ENCODE measurements around the gene SPATA2. TPM values are rescaled to one million over a fixed set of nuclear protein-coding genes. Genes with fewer than 3 reads are reported as not detected.

SPATA2 gene
- total and polyA plus RNA-seq, 2 of the 13 experiments (the other 11 are each of a cell fraction or from before 2014, with no cell fraction given), result 3.2 to 8.7 TPM

DNA sequence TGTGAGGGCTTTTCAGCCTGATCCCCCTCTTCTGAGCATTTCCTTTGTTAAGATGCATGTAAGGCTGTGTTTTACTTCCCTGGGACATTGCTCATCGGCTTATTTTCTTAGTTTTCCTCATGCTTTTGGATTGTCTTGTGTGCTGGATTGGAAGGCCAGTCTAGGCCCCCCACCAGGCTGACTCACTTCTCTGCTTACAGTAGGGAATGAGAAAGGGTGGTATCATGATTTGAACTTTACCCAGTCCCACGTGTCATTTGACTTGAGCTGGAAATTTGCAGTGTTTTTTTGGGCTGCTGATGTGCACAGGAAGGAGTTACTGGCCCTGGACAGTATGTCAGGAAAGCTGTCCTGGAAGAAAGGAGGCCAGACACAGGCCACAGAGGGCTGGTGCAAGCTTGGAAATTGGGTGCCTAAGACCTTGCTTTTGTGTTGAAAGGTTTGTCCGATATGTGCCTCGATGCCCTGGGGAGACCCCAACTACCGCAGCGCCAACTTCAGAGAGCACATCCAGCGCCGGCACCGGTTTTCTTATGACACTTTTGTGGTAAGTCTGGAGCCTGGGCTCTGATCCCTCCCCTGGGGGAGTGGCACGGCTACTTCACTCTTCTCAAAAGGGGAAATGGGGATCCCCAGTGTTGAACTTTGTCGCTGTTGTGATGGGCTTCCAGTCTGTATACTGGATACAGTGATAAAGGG lies 33.6 kb upstream of the SPATA2 start (continued):
- no peak for TF ChIP-seq KLF15 (CRISPR knock-in tag; IDR thresholded peaks at IDR 0.05; ENCODE audit: borderline replicate concordance)
- no peak for TF ChIP-seq ZMAT3 (CRISPR knock-in tag; conservative IDR thresholded peaks at IDR 0.05)
- TF ChIP-seq, protein P1, sequence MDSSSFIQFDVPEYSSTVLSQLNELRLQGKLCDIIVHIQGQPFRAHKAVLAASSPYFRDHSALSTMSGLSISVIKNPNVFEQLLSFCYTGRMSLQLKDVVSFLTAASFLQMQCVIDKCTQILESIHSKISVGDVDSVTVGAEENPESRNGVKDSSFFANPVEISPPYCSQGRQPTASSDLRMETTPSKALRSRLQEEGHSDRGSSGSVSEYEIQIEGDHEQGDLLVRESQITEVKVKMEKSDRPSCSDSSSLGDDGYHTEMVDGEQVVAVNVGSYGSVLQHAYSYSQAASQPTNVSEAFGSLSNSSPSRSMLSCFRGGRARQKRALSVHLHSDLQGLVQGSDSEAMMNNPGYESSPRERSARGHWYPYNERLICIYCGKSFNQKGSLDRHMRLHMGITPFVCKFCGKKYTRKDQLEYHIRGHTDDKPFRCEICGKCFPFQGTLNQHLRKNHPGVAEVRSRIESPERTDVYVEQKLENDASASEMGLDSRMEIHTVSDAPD (CRISPR knock-in tag; IDR thresholded peaks at IDR 0.05), result no peak
- TF ChIP-seq JUN (CRISPR knock-in tag; IDR thresholded peaks at IDR 0.05), result peak; percentile 82
- no peak for TF ChIP-seq ZNF672 (CRISPR knock-in tag; IDR thresholded peaks at IDR 0.05)
- no peak for TF ChIP-seq RNF2 (conservative IDR thresholded peaks at IDR 0.05; ENCODE audit: low read depth)
- no peak for TF ChIP-seq AKAP8 (CRISPR knock-in tag; IDR thresholded peaks at IDR 0.05)
- TF ChIP-seq, protein P2, sequence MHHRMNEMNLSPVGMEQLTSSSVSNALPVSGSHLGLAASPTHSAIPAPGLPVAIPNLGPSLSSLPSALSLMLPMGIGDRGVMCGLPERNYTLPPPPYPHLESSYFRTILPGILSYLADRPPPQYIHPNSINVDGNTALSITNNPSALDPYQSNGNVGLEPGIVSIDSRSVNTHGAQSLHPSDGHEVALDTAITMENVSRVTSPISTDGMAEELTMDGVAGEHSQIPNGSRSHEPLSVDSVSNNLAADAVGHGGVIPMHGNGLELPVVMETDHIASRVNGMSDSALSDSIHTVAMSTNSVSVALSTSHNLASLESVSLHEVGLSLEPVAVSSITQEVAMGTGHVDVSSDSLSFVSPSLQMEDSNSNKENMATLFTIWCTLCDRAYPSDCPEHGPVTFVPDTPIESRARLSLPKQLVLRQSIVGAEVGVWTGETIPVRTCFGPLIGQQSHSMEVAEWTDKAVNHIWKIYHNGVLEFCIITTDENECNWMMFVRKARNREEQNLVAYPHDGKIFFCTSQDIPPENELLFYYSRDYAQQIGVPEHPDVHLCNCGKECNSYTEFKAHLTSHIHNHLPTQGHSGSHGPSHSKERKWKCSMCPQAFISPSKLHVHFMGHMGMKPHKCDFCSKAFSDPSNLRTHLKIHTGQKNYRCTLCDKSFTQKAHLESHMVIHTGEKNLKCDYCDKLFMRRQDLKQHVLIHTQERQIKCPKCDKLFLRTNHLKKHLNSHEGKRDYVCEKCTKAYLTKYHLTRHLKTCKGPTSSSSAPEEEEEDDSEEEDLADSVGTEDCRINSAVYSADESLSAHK (CRISPR knock-in tag; IDR thresholded peaks at IDR 0.05; ENCODE audit: borderline replicate concordance), result no peak
- TF ChIP-seq ZFY (CRISPR knock-in tag; IDR thresholded peaks at IDR 0.05), result no peak
- peak; percentile 64 for TF ChIP-seq HNF4A (CRISPR knock-in tag; IDR thresholded peaks at IDR 0.05)
- TF ChIP-seq, protein P3, sequence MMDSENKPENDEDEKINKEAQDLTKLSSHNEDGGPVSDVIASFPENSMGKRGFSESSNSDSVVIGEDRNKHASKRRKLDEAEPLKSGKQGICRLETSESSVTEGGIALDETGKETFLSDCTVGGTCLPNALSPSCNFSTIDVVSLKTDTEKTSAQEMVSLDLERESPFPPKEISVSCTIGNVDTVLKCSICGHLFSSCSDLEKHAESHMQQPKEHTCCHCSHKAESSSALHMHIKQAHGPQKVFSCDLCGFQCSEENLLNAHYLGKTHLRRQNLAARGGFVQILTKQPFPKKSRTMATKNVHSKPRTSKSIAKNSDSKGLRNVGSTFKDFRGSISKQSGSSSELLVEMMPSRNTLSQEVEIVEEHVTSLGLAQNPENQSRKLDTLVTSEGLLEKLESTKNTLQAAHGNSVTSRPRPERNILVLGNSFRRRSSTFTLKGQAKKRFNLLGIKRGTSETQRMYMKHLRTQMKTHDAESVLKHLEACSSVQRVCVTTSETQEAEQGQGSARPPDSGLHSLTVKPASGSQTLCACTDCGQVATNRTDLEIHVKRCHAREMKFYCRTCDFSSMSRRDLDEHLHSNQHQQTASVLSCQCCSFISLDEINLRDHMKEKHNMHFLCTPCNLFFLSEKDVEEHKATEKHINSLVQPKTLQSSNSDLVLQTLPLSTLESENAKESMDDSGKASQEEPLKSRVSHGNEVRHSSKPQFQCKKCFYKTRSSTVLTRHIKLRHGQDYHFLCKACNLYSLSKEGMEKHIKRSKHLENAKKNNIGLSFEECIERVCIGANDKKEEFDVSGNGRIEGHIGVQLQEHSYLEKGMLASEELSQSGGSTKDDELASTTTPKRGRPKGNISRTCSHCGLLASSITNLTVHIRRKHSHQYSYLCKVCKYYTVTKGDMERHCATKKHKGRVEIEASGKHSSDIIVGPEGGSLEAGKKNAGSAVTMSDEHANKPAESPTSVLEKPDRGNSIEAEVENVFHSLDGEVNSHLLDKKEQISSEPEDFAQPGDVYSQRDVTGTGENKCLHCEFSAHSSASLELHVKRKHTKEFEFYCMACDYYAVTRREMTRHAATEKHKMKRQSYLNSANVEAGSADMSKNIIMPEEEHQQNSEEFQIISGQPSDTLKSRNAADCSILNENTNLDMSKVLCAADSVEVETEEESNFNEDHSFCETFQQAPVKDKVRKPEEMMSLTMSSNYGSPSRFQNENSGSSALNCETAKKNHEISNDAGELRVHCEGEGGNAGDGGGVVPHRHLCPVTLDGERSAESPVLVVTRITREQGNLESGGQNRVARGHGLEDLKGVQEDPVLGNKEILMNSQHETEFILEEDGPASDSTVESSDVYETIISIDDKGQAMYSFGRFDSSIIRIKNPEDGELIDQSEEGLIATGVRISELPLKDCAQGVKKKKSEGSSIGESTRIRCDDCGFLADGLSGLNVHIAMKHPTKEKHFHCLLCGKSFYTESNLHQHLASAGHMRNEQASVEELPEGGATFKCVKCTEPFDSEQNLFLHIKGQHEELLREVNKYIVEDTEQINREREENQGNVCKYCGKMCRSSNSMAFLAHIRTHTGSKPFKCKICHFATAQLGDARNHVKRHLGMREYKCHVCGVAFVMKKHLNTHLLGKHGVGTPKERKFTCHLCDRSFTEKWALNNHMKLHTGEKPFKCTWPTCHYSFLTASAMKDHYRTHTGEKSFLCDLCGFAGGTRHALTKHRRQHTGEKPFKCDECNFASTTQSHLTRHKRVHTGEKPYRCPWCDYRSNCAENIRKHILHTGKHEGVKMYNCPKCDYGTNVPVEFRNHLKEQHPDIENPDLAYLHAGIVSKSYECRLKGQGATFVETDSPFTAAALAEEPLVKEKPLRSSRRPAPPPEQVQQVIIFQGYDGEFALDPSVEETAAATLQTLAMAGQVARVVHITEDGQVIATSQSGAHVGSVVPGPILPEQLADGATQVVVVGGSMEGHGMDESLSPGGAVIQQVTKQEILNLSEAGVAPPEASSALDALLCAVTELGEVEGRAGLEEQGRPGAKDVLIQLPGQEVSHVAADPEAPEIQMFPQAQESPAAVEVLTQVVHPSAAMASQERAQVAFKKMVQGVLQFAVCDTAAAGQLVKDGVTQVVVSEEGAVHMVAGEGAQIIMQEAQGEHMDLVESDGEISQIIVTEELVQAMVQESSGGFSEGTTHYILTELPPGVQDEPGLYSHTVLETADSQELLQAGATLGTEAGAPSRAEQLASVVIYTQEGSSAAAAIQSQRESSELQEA (CRISPR knock-in tag; IDR thresholded peaks at IDR 0.05; ENCODE audit: not compliant biosample characterization), result no peak
- no peak for TF ChIP-seq GTF2F1 (IDR thresholded peaks at IDR 0.05; ENCODE audit: low read length)
- no peak for TF ChIP-seq ZNF879 (CRISPR knock-in tag; IDR thresholded peaks at IDR 0.05)
- no peak for TF ChIP-seq ZNF292 (CRISPR knock-in tag; IDR thresholded peaks at IDR 0.05; ENCODE audit: borderline replicate concordance, low read depth)
- TF ChIP-seq NFIC (IDR thresholded peaks at IDR 0.05; ENCODE audit: low read length), result no peak
- TF ChIP-seq ZMYM3 (CRISPR knock-in tag; IDR thresholded peaks at IDR 0.05), result peak; percentile 24; the same call in 1 of the 2 replicates
- no peak for TF ChIP-seq ZNF720 (CRISPR knock-in tag; IDR thresholded peaks at IDR 0.05)
- TF ChIP-seq KDM5B (CRISPR knock-in tag; IDR thresholded peaks at IDR 0.05; ENCODE audit: borderline replicate concordance), result no peak
- no peak for TF ChIP-seq XBP1 (CRISPR knock-in tag; IDR thresholded peaks at IDR 0.05)
- no peak for TF ChIP-seq ZNF326 (CRISPR knock-in tag; IDR thresholded peaks at IDR 0.05; ENCODE audit: borderline replicate concordance)

Measured in HepG2 (cell line).